ENCODE results near the gene MPST.
A peak's percentile ranks its signal among the peaks of the same experiment; 100 is the strongest.

The MPST gene

GRCh38 chr22:37075046-37075445 is 55.5 kb downstream of the MPST start:
- DNase-seq (ENCODE audit: insufficient read length, low spot score) (no peak), FAIRE-seq (no peak)

DNA sequence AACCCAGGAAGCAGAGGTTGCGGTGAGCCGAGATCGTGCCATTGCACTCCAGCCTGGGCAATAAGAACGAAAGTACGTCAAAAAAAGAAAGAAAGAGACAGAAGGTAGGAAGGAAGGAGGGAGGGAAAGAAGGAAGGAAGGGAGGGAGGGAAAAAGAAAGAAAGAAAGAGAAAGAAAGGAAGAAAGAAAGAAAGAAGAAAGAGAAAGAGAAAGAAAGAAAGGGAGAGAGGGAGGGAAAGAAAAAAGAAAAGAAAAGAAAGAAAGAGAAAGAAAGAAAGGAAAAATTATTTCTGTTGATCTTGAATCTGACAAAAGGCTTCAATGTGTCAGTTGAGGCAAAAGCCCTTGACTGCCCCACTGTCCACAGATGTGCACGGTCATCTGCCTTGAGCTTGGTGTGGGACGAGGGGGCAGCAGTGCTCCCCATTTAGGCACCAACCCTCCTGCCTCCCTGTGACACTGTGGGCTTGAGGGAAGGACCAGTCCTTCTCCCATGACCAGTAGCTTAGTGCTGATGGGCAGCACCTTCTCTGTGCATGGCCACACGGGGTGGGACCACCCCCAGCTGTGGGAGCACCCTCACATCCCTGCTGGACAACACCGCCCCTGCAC is 56.4 kb downstream of the MPST start:
- DNase-seq (ENCODE audit: insufficient read length, low spot score) (no peak), FAIRE-seq (no peak)

GRCh38 chr22:37077802-37078448 is 58.4 kb downstream of the MPST start:
- DNase-seq (ENCODE audit: insufficient read length, low spot score), result peak; percentile 56
- no peak for FAIRE-seq

DNA sequence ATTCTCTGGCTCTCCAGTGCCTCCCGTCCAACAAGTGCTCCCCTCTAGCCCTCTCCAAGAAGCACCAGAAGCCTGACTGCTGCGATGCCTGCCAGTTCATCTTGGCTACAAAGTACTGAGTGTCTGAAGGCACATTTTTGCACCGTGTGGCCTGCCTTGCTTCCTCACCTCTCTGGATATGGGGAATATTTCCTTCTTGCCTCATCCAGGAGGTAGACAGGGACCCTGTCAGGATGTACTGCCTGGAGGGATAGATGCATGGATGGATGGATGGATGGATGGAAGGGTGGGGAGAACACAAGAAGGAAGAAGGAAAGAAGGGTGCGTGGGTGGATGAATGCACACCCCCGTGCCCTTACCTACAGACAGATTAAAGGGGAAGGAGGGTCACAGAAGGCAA is 59.6 kb downstream of the MPST start:
- DNase-seq (ENCODE audit: insufficient read length, low spot score) (no peak), FAIRE-seq (no peak)

Data from HTR-8/SVneo (cell line).